Measurements from ENCODE around the gene NCEH1.

- no peak for TF ChIP-seq TEAD4 (IDR thresholded peaks at IDR 0.05; ENCODE audit: borderline replicate concordance, insufficient read depth)
- no peak for TF ChIP-seq REST (IDR thresholded peaks at IDR 0.05; ENCODE audit: low read depth, low read length)
- TF ChIP-seq EZH2phosphoT487 (IDR thresholded peaks at IDR 0.05; ENCODE audit: borderline replicate concordance, low read depth): no peak
- no peak for TF ChIP-seq CTCF (IDR thresholded peaks at IDR 0.05)
- no peak for TF ChIP-seq MAX (IDR thresholded peaks at IDR 0.05; ENCODE audit: low read depth)
- no peak for TF ChIP-seq YY1 (IDR thresholded peaks at IDR 0.05; ENCODE audit: low read depth)
- no peak for TF ChIP-seq FOSL2 (IDR thresholded peaks at IDR 0.05; ENCODE audit: borderline replicate concordance, low read depth)
- TF ChIP-seq POLR2AphosphoS5 (IDR thresholded peaks at IDR 0.05; ENCODE audit: low read depth, low read length): no peak
- TF ChIP-seq USF2 (IDR thresholded peaks at IDR 0.05; ENCODE audit: borderline replicate concordance, low read depth, low read length): no peak
- no peak for TF ChIP-seq JUND (IDR thresholded peaks at IDR 0.05)
- TF ChIP-seq IRF3 (IDR thresholded peaks at IDR 0.05; ENCODE audit: low read depth, low read length): no peak
- no peak for TF ChIP-seq TCF12 (IDR thresholded peaks at IDR 0.05)
- no peak for TF ChIP-seq SIN3A (IDR thresholded peaks at IDR 0.05; ENCODE audit: borderline replicate concordance, low read depth, low read length)
Observed at GRCh38 chr3:172753125-172753524, 42.3 kb upstream of the NCEH1 start.
